GM23248 (cell line): ENCODE data around the gene ADAM8. TPM values are rescaled to one million over a fixed set of nuclear protein-coding genes. Genes with fewer than 3 reads are reported as not detected.

Experiments used
- DNase-seq: peaks from one replicate; pipeline ENCODE4 v3.0.0-alpha.2; 2015
- H2AFZ ChIP-seq: fragments of 200-600 bp; sonication (generic); 2 replicates; pipeline ENCODE4 v1.6.1; 2016; ENCODE audit warnings: antibody characterized with exemption
- H3F3A ChIP-seq: fragments of 200-600 bp; sonication (generic); 2 replicates; pipeline ENCODE4 v1.6.1; 2016; ENCODE audit warnings: mild to moderate bottlenecking, antibody characterized with exemption, mixed run types; ENCODE audit not compliant: insufficient read depth
- H3K27ac ChIP-seq: fragments of 200-600 bp; sonication (generic); 2 replicates; pipeline ENCODE4 v1.5.1; 2016; ENCODE audit warnings: mild to moderate bottlenecking
- H3K27me3 ChIP-seq: fragments of 200-600 bp; sonication (generic); replicated peaks from 2 replicates; pipeline ENCODE4 v1.6.1; 2016; ENCODE audit warnings: mild to moderate bottlenecking; ENCODE audit not compliant: insufficient read depth
- H3K36me3 ChIP-seq: fragments of 200-600 bp; sonication (generic); 2 replicates; pipeline ENCODE4 v1.6.1; 2016; ENCODE audit warnings: low read depth, mild to moderate bottlenecking
- H3K4me1 ChIP-seq: fragments of 200-600 bp; sonication (generic); 2 replicates; pipeline ENCODE4 v1.6.1; 2016; ENCODE audit warnings: mild to moderate bottlenecking; ENCODE audit not compliant: insufficient read depth
- H3K4me2 ChIP-seq: fragments of 200-600 bp; sonication (generic); one replicate; pipeline ENCODE4 v1.6.1; 2016; ENCODE audit warnings: mild to moderate bottlenecking; ENCODE audit not compliant: unreplicated experiment
- H3K4me3 ChIP-seq: fragments of 200-600 bp; sonication (generic); 2 replicates; pipeline ENCODE4 v1.5.1; 2016; ENCODE audit warnings: mild to moderate bottlenecking
- H3K79me2 ChIP-seq: fragments of 200-600 bp; sonication (generic); 2 replicates; pipeline ENCODE4 v1.6.1; 2016; ENCODE audit warnings: mild to moderate bottlenecking; ENCODE audit not compliant: insufficient read depth
- H3K9ac ChIP-seq: fragments of 200-600 bp; sonication (generic); 2 replicates; pipeline ENCODE4 v1.6.1; 2016; ENCODE audit warnings: mild to moderate bottlenecking
- H3K9me2 ChIP-seq: fragments of 200-600 bp; sonication (generic); 2 replicates; pipeline ENCODE4 v1.6.1; 2016; ENCODE audit warnings: mixed run types, mild to moderate bottlenecking, moderate library complexity; ENCODE audit not compliant: insufficient read depth
- H3K9me3 ChIP-seq: fragments of 200-600 bp; sonication (generic); one replicate; pipeline ENCODE4 v1.6.1; 2017; ENCODE audit warnings: low read depth
- H4K20me1 ChIP-seq: fragments of 200-600 bp; sonication (generic); 2 replicates; pipeline ENCODE4 v1.6.0; 2016; ENCODE audit not compliant: insufficient read depth
- EZH2 ChIP-seq: fragments of 200-600 bp; sonication (generic); IDR thresholded peaks from 2 replicates; pipeline ENCODE4 v1.6.1; 2018; ENCODE audit warnings: antibody characterized with exemption, mild to moderate bottlenecking; ENCODE audit not compliant: insufficient read depth, poor library complexity, severe bottlenecking
- EZH2phosphoT487 ChIP-seq: fragments of 200-600 bp; sonication (generic); IDR thresholded peaks from 2 replicates; pipeline ENCODE4 v1.6.1; 2018; ENCODE audit warnings: antibody characterized with exemption, moderate library complexity, mild to moderate bottlenecking, low read depth; ENCODE audit not compliant: insufficient read depth
- WGBS, 2 experiments: methylation state at CpG; one replicate each; pipeline ENCODE4 v1.1.6; 2015 to 2017; ENCODE audit warnings: low lambda C conversion rate in 2 of 2, low coverage in 1 of 2; ENCODE audit errors: missing lambda C conversion rate in 2 of 2; 5-methylcytosine and 5-hydroxymethylcytosine counted together
- in situ Hi-C: fragments of 300-500 bp; cut with MboI; formaldehyde crosslinking; loops from 2 replicates; pipeline ENCODE4 v1.15.0; 2020
- polyA plus RNA-seq: library from polyadenylated mRNA; unstranded; fragments of >200 nt; fragmentation: Nextera tagmentation; extraction: Ambion mirVana; gene quantifications from 2 replicates; pipeline ENCODE4 v1.2.1, GENCODE V29; 2016
- total RNA-seq: library from RNA; depleted of rRNA; stranded (reverse); fragments of >200 nt; shearing (Covaris generic); gene quantifications from 2 replicates; pipeline ENCODE4 v1.2.3, GENCODE V29; 2014

Gene ADAM8
- total and polyA plus RNA-seq, 2 experiments from 2014 or later: 0.76 TPM; not detected in 1

DNA sequence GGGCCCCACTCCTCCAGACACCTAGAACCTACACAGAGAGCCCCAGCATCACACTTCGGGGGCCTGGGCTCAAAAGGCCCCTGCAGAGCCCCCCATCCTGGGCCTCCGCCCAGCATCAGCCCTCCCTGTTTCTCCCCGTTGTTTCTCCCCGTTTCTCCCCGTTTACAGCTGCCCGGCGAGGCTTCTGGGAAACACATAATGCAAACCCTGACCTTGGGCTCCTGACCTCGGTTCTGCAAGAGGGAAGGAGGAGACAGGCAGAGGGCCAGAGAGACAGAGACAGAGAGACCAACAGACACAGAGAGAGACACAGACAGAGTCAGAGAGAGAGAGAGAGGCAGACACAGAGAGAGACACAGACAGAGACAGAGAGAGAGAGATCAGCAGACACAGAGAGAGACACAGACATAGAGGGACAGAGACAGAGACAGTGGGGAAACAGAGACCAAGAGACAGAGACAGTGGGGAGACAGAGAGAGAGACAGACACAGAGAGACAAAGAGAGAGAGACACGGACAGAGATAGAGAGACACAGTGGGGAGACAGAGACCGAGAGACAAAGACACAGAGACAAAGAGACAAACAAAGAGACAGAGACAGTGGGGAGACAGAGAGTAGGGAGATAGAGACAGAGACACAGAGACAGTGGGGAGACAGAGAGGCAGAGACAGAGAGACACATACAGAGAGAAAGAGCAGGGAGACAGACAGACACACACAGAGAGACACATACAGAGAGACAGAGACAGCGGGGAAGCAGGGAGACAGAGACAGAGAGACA, 26.5 kb downstream of the ADAM8 start:
- TF ChIP-seq EZH2phosphoT487 (no peak), EZH2 (no peak)
- H3K27me3 ChIP-seq: peaks cover 17% of the 10 kb centered on the region
- no peak overlapping the region for H3K9ac ChIP-seq
- H4K20me1 ChIP-seq: no peaks in the 10 kb centered on the region
- in situ Hi-C loops: no loop called here
- H3K27ac ChIP-seq: no peak overlapping the region
- H3K4me1 ChIP-seq: no peaks in the 10 kb centered on the region
- no peaks in the 10 kb centered on the region for H3F3A ChIP-seq
- no peak overlapping the region for H2AFZ ChIP-seq
- no peaks in the 10 kb centered on the region for H3K9me3 ChIP-seq
- no peak overlapping the region for H3K4me2 ChIP-seq
- DNase-seq: no peak
- 38 to 42% methylated on average over 11 of the region's 11 CpGs for WGBS, 2 experiments
- no peaks in the 10 kb centered on the region for H3K79me2 ChIP-seq
- no peak overlapping the region for H3K4me3 ChIP-seq
- H3K36me3 ChIP-seq: no peaks in the 10 kb centered on the region
- H3K9me2 ChIP-seq: no peaks in the 10 kb centered on the region

DNA sequence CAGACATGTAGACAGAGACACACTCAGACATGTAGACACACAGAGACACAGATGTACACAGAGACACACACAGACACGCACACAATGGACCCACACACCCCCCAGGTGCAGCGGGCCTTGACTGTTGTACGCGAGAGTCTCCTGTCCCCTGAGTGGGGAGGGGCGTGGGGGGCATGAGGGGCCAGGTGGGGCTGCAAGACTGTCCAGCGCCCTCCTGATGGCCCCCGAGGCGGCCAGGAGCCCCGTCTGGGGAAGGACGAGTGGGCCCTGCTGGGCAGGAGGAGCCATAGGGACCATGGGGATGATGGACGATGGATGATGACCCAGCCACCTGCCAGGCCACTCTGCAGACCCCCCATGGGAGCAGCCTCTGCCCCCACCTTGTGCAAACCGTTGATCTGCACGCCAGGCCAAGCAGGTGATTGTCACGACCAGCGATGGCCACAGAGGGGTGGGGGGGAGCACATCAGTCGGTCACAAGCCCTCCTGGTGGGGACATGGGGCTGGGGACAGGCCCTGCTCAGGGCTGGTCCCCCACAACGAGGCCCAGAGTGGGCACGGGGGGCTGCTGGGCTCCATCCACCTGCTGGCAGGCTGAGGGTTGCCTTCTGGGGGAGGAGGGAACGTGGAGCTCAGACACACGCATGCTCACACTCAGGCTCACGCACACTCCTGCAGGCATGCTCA, 27.4 kb downstream of the ADAM8 start:
- no peaks in the 10 kb centered on the region for H3K9me2 ChIP-seq
- H4K20me1 ChIP-seq: no peaks in the 10 kb centered on the region
- no peaks in the 10 kb centered on the region for H3K4me1 ChIP-seq
- 44 to 51% methylated on average over 12 to 21 of the region's 21 CpGs for WGBS, 2 experiments
- no peaks in the 10 kb centered on the region for H3K9me3 ChIP-seq
- no peak for TF ChIP-seq EZH2
- TF ChIP-seq EZH2phosphoT487: no peak
- H3K79me2 ChIP-seq: no peaks in the 10 kb centered on the region
- no peak overlapping the region for H3K4me3 ChIP-seq
- in situ Hi-C loops: no loop called here
- DNase-seq: no peak
- no peaks in the 10 kb centered on the region for H3F3A ChIP-seq
- H2AFZ ChIP-seq: no peak overlapping the region
- H3K27ac ChIP-seq: no peak overlapping the region
- peaks cover 17% of the 10 kb centered on the region for H3K27me3 ChIP-seq
- H3K4me2 ChIP-seq: no peak overlapping the region
- no peaks in the 10 kb centered on the region for H3K36me3 ChIP-seq
- no peak overlapping the region for H3K9ac ChIP-seq

DNA sequence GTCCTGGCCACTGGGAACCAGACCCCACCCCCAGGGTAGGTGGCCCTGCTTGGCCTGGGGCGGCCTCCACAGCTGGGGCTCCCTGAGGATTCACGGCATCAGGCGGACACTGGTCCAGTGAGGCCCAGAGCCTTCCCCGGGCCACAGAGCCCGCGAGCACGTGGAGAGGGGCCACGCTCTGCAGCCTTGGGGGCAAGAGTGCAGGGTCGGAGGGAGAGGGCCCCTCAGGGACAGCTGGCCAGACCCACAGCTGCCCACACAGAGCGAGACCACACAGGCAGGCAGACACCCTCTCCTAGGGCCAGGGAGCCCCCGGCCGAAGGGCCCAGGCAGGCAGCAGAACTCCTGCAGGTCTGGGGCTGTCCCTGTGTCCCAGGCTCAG, 28.3 kb downstream of the ADAM8 start:
- Histone ChIP-seq H4K20me1 (no peaks in the 10 kb centered on the region), H3K4me2 (no peak overlapping the region), H3K79me2 (no peaks in the 10 kb centered on the region), H3F3A (no peaks in the 10 kb centered on the region), H3K9me3 (no peaks in the 10 kb centered on the region), H3K4me3 (no peak overlapping the region), H3K9ac (no peak overlapping the region), H3K9me2 (no peaks in the 10 kb centered on the region), H3K36me3 (no peaks in the 10 kb centered on the region), H2AFZ (no peak overlapping the region), H3K4me1 (no peaks in the 10 kb centered on the region), H3K27ac (no peak overlapping the region), H3K27me3 (peaks cover 17% of the 10 kb centered on the region)
- in situ Hi-C loops: no loop called here
- no peak for DNase-seq
- 80% methylated on average over 9 to 12 of the region's 12 CpGs for WGBS, 2 experiments
- TF ChIP-seq EZH2phosphoT487 (no peak), EZH2 (no peak)

DNA sequence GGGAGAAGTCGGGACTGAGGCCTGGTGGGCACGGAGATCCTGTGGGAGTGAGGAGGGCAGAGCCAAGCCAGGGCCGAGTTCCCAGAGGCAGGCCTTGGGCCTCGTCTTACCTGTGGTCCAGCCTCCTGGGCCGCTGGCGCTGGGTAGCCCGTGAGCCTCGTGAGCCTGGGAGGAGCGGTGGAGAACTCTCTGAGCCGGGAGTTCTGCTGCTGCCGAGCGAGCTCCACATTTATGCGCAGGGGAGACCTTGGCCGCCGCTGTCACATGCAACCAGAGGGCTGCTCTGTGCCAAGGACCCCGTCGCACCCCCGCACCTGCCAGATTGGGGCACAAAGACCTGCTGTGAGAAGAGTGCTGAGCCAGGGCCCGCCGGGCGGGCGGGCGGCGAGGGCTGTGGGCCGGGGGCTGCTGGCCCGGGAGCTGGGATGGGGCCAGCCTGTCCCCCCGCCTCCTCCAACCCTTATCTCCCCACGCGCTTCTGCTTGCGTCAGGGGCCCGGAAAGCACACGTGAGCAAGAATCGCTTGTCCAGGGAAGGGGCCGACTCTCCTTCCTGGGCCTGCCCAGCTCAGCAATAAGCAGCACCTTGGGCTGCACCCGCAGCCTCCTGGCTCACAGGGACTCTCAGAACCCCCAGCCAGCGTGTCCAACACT, 28.9 kb downstream of the ADAM8 start:
- Histone ChIP-seq H3K4me2 (no peak overlapping the region), H3K4me3 (no peak overlapping the region), H3K9me3 (no peaks in the 10 kb centered on the region), H3K36me3 (no peaks in the 10 kb centered on the region), H3K79me2 (no peaks in the 10 kb centered on the region), H3K4me1 (no peaks in the 10 kb centered on the region), H2AFZ (no peak overlapping the region), H4K20me1 (no peaks in the 10 kb centered on the region), H3K27ac (no peak overlapping the region), H3F3A (no peaks in the 10 kb centered on the region), H3K9me2 (no peaks in the 10 kb centered on the region), H3K9ac (no peak overlapping the region), H3K27me3 (peaks cover 19% of the 10 kb centered on the region)
- in situ Hi-C loops: no loop called here
- no peak for TF ChIP-seq EZH2phosphoT487
- no peak for TF ChIP-seq EZH2
- 45 to 61% methylated on average over 20 to 25 of the region's 36 CpGs for WGBS, 2 experiments
- no peak for DNase-seq
